A673 (cell line): ENCODE results near the gene PSORS1C1. TPM values are rescaled to one million over a fixed set of nuclear protein-coding genes. Genes with fewer than 3 reads are reported as not detected.
"Not testable (repeated sequence)": the region's sequence is repeated elsewhere in the genome, so short reads cannot be mapped to it uniquely, and the experiment has no call there.

ENCODE experiments used
- BruUV-seq: library from RNA; stranded (reverse); fragments of 400-500 nt; replicated peaks from 2 replicates; lab custom pipeline; 2021; lab: Mats Ljungman, UMichigan
- CTCF ChIA-PET: fragments of 300-600 bp; sonication (Branson Sonifier 250); formaldehyde crosslinking; loops from one replicate; lab custom pipeline; 2022; ENCODE audit warnings: antibody characterized with exemption; lab: Charles Lee
- POLR2A ChIA-PET: fragments of 300-600 bp; sonication (Branson Sonifier 250); formaldehyde crosslinking; loops from one replicate; lab custom pipeline; 2022; ENCODE audit warnings: antibody characterized with exemption; ENCODE audit not compliant: low non-redundant PET; lab: Charles Lee
- DNase-seq: peaks from one replicate; pipeline ENCODE4 v3.0.0-alpha.2; 2015; ENCODE audit warnings: low spot score
- H3K27ac ChIP-seq: fragments of 200-600 bp; sonication (generic); 2 replicates; pipeline ENCODE4 v1.5.1; 2016; ENCODE audit warnings: mixed run types, low read depth, mild to moderate bottlenecking, mixed read lengths, antibody characterized with exemption, low read length; ENCODE audit not compliant: poor library complexity, severe bottlenecking
- H3K27me3 ChIP-seq: fragments of 200-600 bp; sonication (generic); replicated peaks from 2 replicates; pipeline ENCODE4 v1.6.1; 2017; ENCODE audit warnings: mixed run types, low read depth, mild to moderate bottlenecking, mixed read lengths, antibody characterized with exemption, low read length; ENCODE audit not compliant: insufficient read depth, poor library complexity
- H3K36me3 ChIP-seq: fragments of 200-600 bp; sonication (generic); 2 replicates; pipeline ENCODE4 v1.6.1; 2016; ENCODE audit warnings: mixed run types, mild to moderate bottlenecking, mixed read lengths, antibody characterized with exemption, low read length; ENCODE audit not compliant: insufficient read depth, poor library complexity, severe bottlenecking
- H3K4me1 ChIP-seq: fragments of 200-600 bp; sonication (generic); 2 replicates; pipeline ENCODE4 v1.6.1; 2017; ENCODE audit warnings: mixed run types, mild to moderate bottlenecking, mixed read lengths, antibody characterized with exemption, low read length; ENCODE audit not compliant: insufficient read depth, poor library complexity, severe bottlenecking
- H3K4me3 ChIP-seq: fragments of 200-600 bp; sonication (generic); 2 replicates; pipeline ENCODE4 v1.5.1; 2016; ENCODE audit warnings: low read depth, mixed run types, mild to moderate bottlenecking, mixed read lengths, low read length; ENCODE audit not compliant: poor library complexity, severe bottlenecking
- H3K9me3 ChIP-seq: fragments of 200-600 bp; sonication (generic); 2 replicates; pipeline ENCODE4 v1.6.1; 2016; ENCODE audit warnings: mixed run types, low read depth, mild to moderate bottlenecking, mixed read lengths, antibody characterized with exemption, low read length; ENCODE audit not compliant: poor library complexity, severe bottlenecking
- EZH2 ChIP-seq: fragments of 200-600 bp; sonication (generic); IDR thresholded peaks from 2 replicates; pipeline ENCODE4 v1.6.1; 2017; ENCODE audit warnings: borderline replicate concordance, low read depth, mild to moderate bottlenecking, mixed read lengths, antibody characterized with exemption, low read length; ENCODE audit not compliant: poor library complexity, severe bottlenecking
- intact Hi-C: fragments of 100-400 bp; cut with micrococcal nuclease; formaldehyde crosslinking; loops from one replicate; pipeline ENCODE4 v1.10.0; 2022; ENCODE audit not compliant: unreplicated experiment
- total RNA-seq: library from RNA; stranded (reverse); gene quantifications from 2 replicates; pipeline ENCODE4 v1.2.3, GENCODE V29; 2021
- TF ChIP-seq, protein P1 (sequence below): fragments of 300-800, 200-600 bp; sonication (generic); conservative IDR thresholded peaks from 2 replicates; pipeline ENCODE4 v1.5.1; 2017; ENCODE audit warnings: low read depth, mild to moderate bottlenecking, antibody characterized with exemption, low read length, moderate library complexity, mixed read lengths

The PSORS1C1 gene
- total RNA-seq, 1 experiment from 2014 or later: not detected

DNA sequence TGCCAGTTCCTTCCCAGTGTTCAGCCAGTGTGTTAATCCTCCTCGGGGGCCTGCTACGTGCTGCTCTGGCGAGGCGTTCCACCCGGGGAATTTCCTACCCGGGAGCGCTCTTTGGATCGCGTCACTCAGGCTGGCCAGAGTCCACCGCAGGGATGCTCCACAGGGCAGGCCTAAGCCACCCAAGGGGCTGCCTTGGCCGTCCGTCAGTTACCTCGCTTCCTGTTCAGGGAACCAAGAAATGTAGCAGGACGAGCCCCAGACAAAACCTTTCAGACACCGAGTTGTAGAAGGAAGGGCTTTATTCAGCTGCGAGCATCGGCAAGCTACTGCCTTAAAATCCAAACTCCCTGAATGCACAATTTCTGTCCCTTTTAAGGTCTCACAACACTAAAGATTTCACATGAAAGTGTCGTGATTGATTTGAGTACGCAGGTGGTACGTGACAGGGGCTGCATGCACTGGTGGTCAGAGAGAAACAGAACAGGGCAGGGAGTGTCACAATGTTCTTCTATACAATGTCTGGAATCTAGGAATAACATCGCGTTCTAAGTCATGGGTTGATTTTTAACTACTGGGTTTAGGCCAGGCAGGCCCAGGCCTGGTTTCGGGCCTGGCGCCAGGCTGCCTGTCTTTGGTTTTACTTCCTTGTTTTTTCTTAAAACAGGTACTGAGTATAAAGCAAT, 71.6 kb downstream of the PSORS1C1 start:
- no peak for DNase-seq

DNA sequence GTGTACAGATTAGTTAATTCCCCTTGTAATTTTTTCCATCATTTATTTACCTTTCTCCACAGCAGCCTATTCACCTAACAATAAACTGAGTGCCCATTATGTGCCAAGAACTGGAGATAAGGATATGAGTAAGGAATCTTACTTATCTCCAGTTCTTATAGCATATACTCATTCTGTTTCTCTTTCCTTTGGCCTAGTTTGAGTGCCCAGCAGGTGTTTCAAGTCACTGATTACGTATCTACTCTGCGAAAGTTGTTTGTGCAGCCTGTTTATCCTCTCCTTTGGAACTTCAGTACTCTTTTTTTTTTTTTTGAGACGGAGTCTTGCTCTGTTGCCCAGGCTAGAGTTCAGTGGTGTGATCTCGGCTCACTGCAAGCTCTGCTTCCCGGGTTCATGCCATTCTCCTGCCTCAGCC, 73.2 kb downstream of the PSORS1C1 start:
- Histone ChIP-seq H3K4me1 (no peaks in the 10 kb centered on the region), H3K4me3 (no peak overlapping the region), H3K9me3 (no peaks in the 10 kb centered on the region), H3K27me3 (no peaks in the 10 kb centered on the region), H3K27ac (no peak overlapping the region), H3K36me3 (no peaks in the 10 kb centered on the region)
- POLR2A ChIA-PET: no interaction called here
- no TSS peak for BruUV-seq
- CTCF ChIA-PET: no interaction called here
- intact Hi-C loops: no loop called here
- no peak for DNase-seq
- no peak for TF ChIP-seq EZH2
- TF ChIP-seq, protein P1, sequence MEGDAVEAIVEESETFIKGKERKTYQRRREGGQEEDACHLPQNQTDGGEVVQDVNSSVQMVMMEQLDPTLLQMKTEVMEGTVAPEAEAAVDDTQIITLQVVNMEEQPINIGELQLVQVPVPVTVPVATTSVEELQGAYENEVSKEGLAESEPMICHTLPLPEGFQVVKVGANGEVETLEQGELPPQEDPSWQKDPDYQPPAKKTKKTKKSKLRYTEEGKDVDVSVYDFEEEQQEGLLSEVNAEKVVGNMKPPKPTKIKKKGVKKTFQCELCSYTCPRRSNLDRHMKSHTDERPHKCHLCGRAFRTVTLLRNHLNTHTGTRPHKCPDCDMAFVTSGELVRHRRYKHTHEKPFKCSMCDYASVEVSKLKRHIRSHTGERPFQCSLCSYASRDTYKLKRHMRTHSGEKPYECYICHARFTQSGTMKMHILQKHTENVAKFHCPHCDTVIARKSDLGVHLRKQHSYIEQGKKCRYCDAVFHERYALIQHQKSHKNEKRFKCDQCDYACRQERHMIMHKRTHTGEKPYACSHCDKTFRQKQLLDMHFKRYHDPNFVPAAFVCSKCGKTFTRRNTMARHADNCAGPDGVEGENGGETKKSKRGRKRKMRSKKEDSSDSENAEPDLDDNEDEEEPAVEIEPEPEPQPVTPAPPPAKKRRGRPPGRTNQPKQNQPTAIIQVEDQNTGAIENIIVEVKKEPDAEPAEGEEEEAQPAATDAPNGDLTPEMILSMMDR: no peak

More for the DNA sequence above, 71.6 kb downstream of the PSORS1C1 start:
- H3K9me3 ChIP-seq: no peaks in the 10 kb centered on the region
- no peaks in the 10 kb centered on the region for H3K36me3 ChIP-seq
- no peaks in the 10 kb centered on the region for H3K27me3 ChIP-seq
- BruUV-seq: no TSS peak
- POLR2A ChIA-PET: no interaction called here
- CTCF ChIA-PET: no interaction called here
- intact Hi-C loops: no loop called here
- TF ChIP-seq EZH2: no peak
- TF ChIP-seq, protein P1: no peak
- no peak overlapping the region for H3K27ac ChIP-seq
- H3K4me1 ChIP-seq: no peaks in the 10 kb centered on the region
- no peak overlapping the region for H3K4me3 ChIP-seq

DNA sequence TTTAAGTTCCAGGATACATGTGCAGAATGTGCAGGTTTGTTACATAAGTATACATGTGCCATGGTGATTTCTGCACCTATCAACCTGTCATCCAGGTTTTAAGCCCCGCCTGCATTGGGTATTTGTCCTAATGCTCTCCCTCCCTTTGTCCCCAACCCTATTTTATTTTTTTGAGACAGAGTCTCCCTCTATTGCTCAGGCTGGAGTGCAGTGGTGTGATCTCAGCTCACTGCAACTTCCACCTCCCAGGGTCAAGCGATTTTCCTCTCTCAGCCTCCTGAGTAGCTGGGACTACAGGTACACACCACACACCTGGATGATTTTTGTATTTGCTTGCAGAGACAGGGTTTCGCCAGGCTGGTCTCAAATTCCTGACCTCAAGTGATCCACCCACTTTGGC, 74.6 kb downstream of the PSORS1C1 start:
- CTCF ChIA-PET, H3K27me3 ChIP-seq, BruUV-seq, H3K9me3 ChIP-seq, H3K4me1 ChIP-seq, H3K27ac ChIP-seq, intact Hi-C loops, DNase-seq, H3K4me3 ChIP-seq, H3K36me3 ChIP-seq: not testable (repeated sequence)
- POLR2A ChIA-PET: interaction anchor here (0.7 kb wide), 1 partner anchor 47 kb away, joined by 4 read pairs; no protein-coding TSS in a partner anchor

Other genes with a start within 250 kb of the PSORS1C1 start
- 48.0 and 57.9 TPM in 2 replicates for gene DDR1, start 230.3 kb upstream of the PSORS1C1 start, total RNA-seq
- 42.6 and 45.9 TPM in 2 replicates for gene GTF2H4, start 206.6 kb upstream of the PSORS1C1 start, total RNA-seq
- 48.4 and 53.4 TPM in 2 replicates for gene VARS2, start 200.6 kb upstream of the PSORS1C1 start, total RNA-seq
- gene SFTA2, start 182.6 kb upstream of the PSORS1C1 start, total RNA-seq: not detected in 2 replicates
- gene MUCL3, start 173.8 kb upstream of the PSORS1C1 start, total RNA-seq: not detected in 2 replicates
- gene MUC21, start 131.1 kb upstream of the PSORS1C1 start, total RNA-seq: not detected in 2 replicates
- gene MUC22, start 104.3 kb upstream of the PSORS1C1 start, total RNA-seq: not detected in 2 replicates
- gene C6orf15, start 2.2 kb upstream of the PSORS1C1 start, total RNA-seq: not detected in 2 replicates
- gene CDSN, start 5.6 kb downstream of the PSORS1C1 start, total RNA-seq: not detected in 2 replicates
- not detected in 2 replicates for gene PSORS1C2, start 24.3 kb downstream of the PSORS1C1 start, total RNA-seq
- 51.7 and 58.0 TPM in 2 replicates for gene CCHCR1, start 43.0 kb downstream of the PSORS1C1 start, total RNA-seq
- gene TCF19, start 43.8 kb downstream of the PSORS1C1 start, total RNA-seq: 31.8 and 39.1 TPM in 2 replicates
- not detected in 2 replicates for gene POU5F1, start 55.9 kb downstream of the PSORS1C1 start, total RNA-seq
- 121 and 134 TPM in 2 replicates for gene HLA-C, start 157.3 kb downstream of the PSORS1C1 start, total RNA-seq
- 27.3 and 29.9 TPM in 2 replicates for gene HLA-B, start 242.4 kb downstream of the PSORS1C1 start, total RNA-seq